DND-41 (cell line): ENCODE measurements around the gene RAB3B.

Experiments
- EZH2 ChIP-seq: IDR thresholded peaks from 3 replicates; pipeline ENCODE4 v1.6.1; 2012; ENCODE audit warnings: borderline replicate concordance, low read depth, mild to moderate bottlenecking, moderate library complexity, low read length, inconsistent platforms; ENCODE audit not compliant: severe bottlenecking
- TF ChIP-seq, protein P1 (sequence below): IDR thresholded peaks from 2 replicates; pipeline ENCODE4 v1.5.1; 2012; ENCODE audit warnings: borderline replicate concordance, low read length, moderate library complexity, mild to moderate bottlenecking; ENCODE audit not compliant: poor library complexity, severe bottlenecking; ENCODE audit errors: extremely low read depth

DNA sequence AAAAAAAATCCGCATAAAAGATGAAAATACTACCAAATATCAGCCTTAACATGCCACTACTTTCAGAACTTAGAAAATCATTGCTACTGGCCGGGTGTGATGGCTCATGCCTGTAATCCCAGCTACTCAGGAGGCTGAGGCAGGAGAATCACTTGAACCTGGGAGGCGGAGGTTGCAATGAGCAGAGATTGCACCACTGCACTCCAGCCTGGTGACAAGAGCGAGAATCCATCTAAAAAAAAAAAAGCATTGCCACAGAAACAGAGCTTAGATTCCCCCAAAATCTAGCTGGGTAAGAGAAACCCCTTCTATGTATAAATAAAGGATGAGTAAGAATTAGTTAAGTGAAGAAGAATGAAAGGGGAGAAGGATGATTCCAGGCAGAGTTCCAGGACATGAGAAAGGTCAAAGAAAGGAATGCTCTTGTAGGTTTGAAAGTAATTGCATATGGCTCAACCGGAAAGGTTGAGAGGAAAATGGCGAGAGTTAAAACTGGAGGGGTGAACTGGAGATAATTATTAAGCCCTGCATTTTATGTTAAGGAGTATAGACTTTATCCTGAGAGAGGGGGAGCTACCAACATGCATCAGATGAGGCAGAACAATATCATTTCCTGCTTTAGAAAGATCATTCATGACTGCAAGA lies 92.3 kb downstream of the RAB3B start:
- TF ChIP-seq EZH2: no peak
- TF ChIP-seq, protein P1, sequence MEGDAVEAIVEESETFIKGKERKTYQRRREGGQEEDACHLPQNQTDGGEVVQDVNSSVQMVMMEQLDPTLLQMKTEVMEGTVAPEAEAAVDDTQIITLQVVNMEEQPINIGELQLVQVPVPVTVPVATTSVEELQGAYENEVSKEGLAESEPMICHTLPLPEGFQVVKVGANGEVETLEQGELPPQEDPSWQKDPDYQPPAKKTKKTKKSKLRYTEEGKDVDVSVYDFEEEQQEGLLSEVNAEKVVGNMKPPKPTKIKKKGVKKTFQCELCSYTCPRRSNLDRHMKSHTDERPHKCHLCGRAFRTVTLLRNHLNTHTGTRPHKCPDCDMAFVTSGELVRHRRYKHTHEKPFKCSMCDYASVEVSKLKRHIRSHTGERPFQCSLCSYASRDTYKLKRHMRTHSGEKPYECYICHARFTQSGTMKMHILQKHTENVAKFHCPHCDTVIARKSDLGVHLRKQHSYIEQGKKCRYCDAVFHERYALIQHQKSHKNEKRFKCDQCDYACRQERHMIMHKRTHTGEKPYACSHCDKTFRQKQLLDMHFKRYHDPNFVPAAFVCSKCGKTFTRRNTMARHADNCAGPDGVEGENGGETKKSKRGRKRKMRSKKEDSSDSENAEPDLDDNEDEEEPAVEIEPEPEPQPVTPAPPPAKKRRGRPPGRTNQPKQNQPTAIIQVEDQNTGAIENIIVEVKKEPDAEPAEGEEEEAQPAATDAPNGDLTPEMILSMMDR: no peak
